Keratinocyte (primary cell): ENCODE measurements around the gene FRMPD2. TPM values are rescaled to one million over a fixed set of nuclear protein-coding genes. Genes with fewer than 3 reads are reported as not detected.
"Not testable (repeated sequence)": the region's sequence is repeated elsewhere in the genome, so short reads cannot be mapped to it uniquely, and the experiment has no call there.

ENCODE experiments used
- DNase-seq: peaks from one replicate; pipeline ENCODE4 v3.0.0-alpha.2; 2011; ENCODE audit warnings: low read depth, missing footprints, low spot score
- FAIRE-seq: peaks from 2 replicates; lab custom pipeline; 2011; peaks lifted over from hg19 to GRCh38; lab: Jason Lieb, UNC
- H2AFZ ChIP-seq: 2 replicates; pipeline ENCODE4 v1.6.0; 2012; ENCODE audit warnings: low read length, control low read depth, inconsistent platforms; ENCODE audit not compliant: control insufficient read depth
- H3K27ac ChIP-seq: 2 replicates; pipeline ENCODE4 v1.5.1; 2011; ENCODE audit warnings: low read length; ENCODE audit not compliant: control insufficient read depth, insufficient read depth
- H3K27me3 ChIP-seq: 3 replicates; pipeline ENCODE4 v1.6.0; 2011; ENCODE audit warnings: low read length; ENCODE audit not compliant: control insufficient read depth, insufficient read depth; ENCODE audit errors: extremely low read depth
- H3K36me3 ChIP-seq, 2 experiments: 2 replicates in 1 of 2; 3 replicates in 1 of 2; pipeline ENCODE4 v1.5.1; 2011; ENCODE audit warnings: low read length in 2 of 2, mild to moderate bottlenecking in 1 of 2; ENCODE audit not compliant: control insufficient read depth in 2 of 2, insufficient read depth in 2 of 2; ENCODE audit errors: extremely low read depth in 1 of 2
- H3K4me1 ChIP-seq: 3 replicates; pipeline ENCODE4 v1.5.1; 2011; ENCODE audit warnings: low read length; ENCODE audit not compliant: control insufficient read depth, insufficient read depth; ENCODE audit errors: extremely low read depth
- H3K4me2 ChIP-seq: 3 replicates; pipeline ENCODE4 v1.6.0; 2011; ENCODE audit warnings: low read depth, low read length; ENCODE audit not compliant: control insufficient read depth, insufficient read depth; ENCODE audit errors: extremely low read depth
- H3K4me3 ChIP-seq, 3 experiments: fragments of 200-600 bp in 1 of 3; sonication (generic) in 1 of 3; 2 replicates in 2 of 3; 3 replicates in 1 of 3; pipeline ENCODE4 v1.5.1; 2011 to 2016; ENCODE audit warnings: low read length in 3 of 3, mild to moderate bottlenecking in 3 of 3, control low read depth in 2 of 3, inconsistent platforms in 1 of 3, low read depth in 1 of 3, mixed read lengths in 1 of 3, mixed run types in 1 of 3, moderate library complexity in 1 of 3; ENCODE audit not compliant: control insufficient read depth in 2 of 3, insufficient read depth in 2 of 3; ENCODE audit errors: extremely low read depth in 1 of 3
- H3K79me2 ChIP-seq: 2 replicates; pipeline ENCODE4 v1.6.0; 2012; ENCODE audit warnings: low read length; ENCODE audit not compliant: control insufficient read depth, insufficient read depth
- H3K9ac ChIP-seq: 3 replicates; pipeline ENCODE4 v1.6.0; 2011; ENCODE audit warnings: low read length; ENCODE audit not compliant: control insufficient read depth, insufficient read depth; ENCODE audit errors: extremely low read depth
- H3K9me1 ChIP-seq: 3 replicates; pipeline ENCODE4 v1.6.0; 2011; ENCODE audit warnings: low read length; ENCODE audit not compliant: control insufficient read depth, insufficient read depth; ENCODE audit errors: extremely low read depth
- H3K9me3 ChIP-seq: 2 replicates; pipeline ENCODE4 v1.5.1; 2012; ENCODE audit warnings: low read depth, low read length; ENCODE audit not compliant: control insufficient read depth
- H4K20me1 ChIP-seq: 3 replicates; pipeline ENCODE4 v1.6.0; 2011; ENCODE audit warnings: low read length; ENCODE audit not compliant: control insufficient read depth, insufficient read depth; ENCODE audit errors: extremely low read depth
- dilution Hi-C: fragments of 300-500 bp; cut with MboI; formaldehyde crosslinking; loops from one replicate; pipeline ENCODE4 v1.7.0; 2020; ENCODE audit warnings: low sequenced_read_pairs; ENCODE audit not compliant: extremely low pct_ligation_motif_present
- polyA plus RNA-seq, 5 experiments: library from polyadenylated mRNA; depleted of rRNA in 3 of 5; stranded (reverse) in 3 of 5; stranded (forward) in 1 of 5; unstranded in 1 of 5; fragments of >200 nt; gene quantifications; 1 replicate in 1 of 5; 2 replicates in 3 of 5; 3 replicates in 1 of 5; pipeline versions ENCODE4 v1.2.1 to v1.2.3, GENCODE V29; 2011 to 2012; ENCODE audit warnings: missing spikeins in 2 of 5, low read depth in 1 of 5, low replicate concordance in 1 of 5

The FRMPD2 gene
- polyA plus RNA-seq, 1 donor (not counting 4 experiments of a cell fraction or from before 2014, with no cell fraction given): not detected

GRCh38 chr10:48143721-48144642, 130.5 kb downstream of the FRMPD2 start:
- H3K27ac ChIP-seq, H2AFZ ChIP-seq, H3K27me3 ChIP-seq, H3K36me3 ChIP-seq, FAIRE-seq, H3K79me2 ChIP-seq, H3K4me2 ChIP-seq, H4K20me1 ChIP-seq, H3K4me1 ChIP-seq, H3K9ac ChIP-seq, DNase-seq, H3K9me3 ChIP-seq, H3K4me3 ChIP-seq, H3K9me1 ChIP-seq, dilution Hi-C loops: not testable (repeated sequence)

GRCh38 chr10:48140949-48141348, 133.5 kb downstream of the FRMPD2 start:
- H3K27ac ChIP-seq, H3K79me2 ChIP-seq, H3K27me3 ChIP-seq, H3K9me3 ChIP-seq, dilution Hi-C loops, H3K4me2 ChIP-seq, FAIRE-seq, H3K4me3 ChIP-seq, H3K9ac ChIP-seq, DNase-seq, H2AFZ ChIP-seq, H4K20me1 ChIP-seq, H3K36me3 ChIP-seq, H3K4me1 ChIP-seq, H3K9me1 ChIP-seq: not testable (repeated sequence)

- H3K4me1 ChIP-seq, H3K4me2 ChIP-seq, DNase-seq, H3K27ac ChIP-seq, FAIRE-seq, dilution Hi-C loops, H3K9me1 ChIP-seq, H3K4me3 ChIP-seq, H4K20me1 ChIP-seq, H2AFZ ChIP-seq, H3K36me3 ChIP-seq, H3K9ac ChIP-seq, H3K9me3 ChIP-seq, H3K27me3 ChIP-seq, H3K79me2 ChIP-seq: not testable (repeated sequence)
Observed at GRCh38 chr10:48139953-48140850, 134.3 kb downstream of the FRMPD2 start.

GRCh38 chr10:48128954-48129353, 145.5 kb downstream of the FRMPD2 start:
- H3K27ac ChIP-seq, dilution Hi-C loops, H3K9ac ChIP-seq, H3K4me2 ChIP-seq, H3K4me1 ChIP-seq, H3K79me2 ChIP-seq, H3K27me3 ChIP-seq, H3K4me3 ChIP-seq, H4K20me1 ChIP-seq, H3K36me3 ChIP-seq, H2AFZ ChIP-seq, FAIRE-seq, DNase-seq, H3K9me1 ChIP-seq, H3K9me3 ChIP-seq: not testable (repeated sequence)
